Trophoblast cell (in vitro differentiated cells and primary cell): ENCODE data around the gene COL6A3.

ENCODE experiments used
- DNase-seq, 2 donors: peaks; one replicate each; pipeline ENCODE4 v3.0.0-alpha.2; 2016
- H2AFZ ChIP-seq: 2 replicates; pipeline ENCODE4 v1.6.1; 2013; ENCODE audit warnings: low read length, moderate library complexity, mild to moderate bottlenecking; ENCODE audit not compliant: insufficient read depth, poor library complexity
- H2AK5ac ChIP-seq: 2 replicates; pipeline ENCODE4 v1.6.1; 2013; ENCODE audit warnings: mild to moderate bottlenecking, low read length
- H2BK120ac ChIP-seq: 2 replicates; pipeline ENCODE4 v1.6.1; 2013; ENCODE audit warnings: low read length, mild to moderate bottlenecking, moderate library complexity; ENCODE audit not compliant: insufficient read depth, poor library complexity
- H2BK12ac ChIP-seq: 2 replicates; pipeline ENCODE4 v1.6.1; 2013; ENCODE audit warnings: mild to moderate bottlenecking, low read length, moderate library complexity
- H2BK5ac ChIP-seq: 2 replicates; pipeline ENCODE4 v1.6.1; 2013; ENCODE audit warnings: low read length, low read depth, moderate library complexity, mild to moderate bottlenecking; ENCODE audit not compliant: poor library complexity
- H3K14ac ChIP-seq: 2 replicates; pipeline ENCODE4 v1.6.1; 2013; ENCODE audit warnings: mild to moderate bottlenecking, low read length
- H3K18ac ChIP-seq: 2 replicates; pipeline ENCODE4 v1.6.1; 2013; ENCODE audit warnings: mild to moderate bottlenecking, low read length
- H3K23ac ChIP-seq: 2 replicates; pipeline ENCODE4 v1.6.1; 2013; ENCODE audit warnings: low read length
- H3K27ac ChIP-seq: 2 replicates; pipeline ENCODE4 v1.5.1; 2013; ENCODE audit warnings: low read depth, mild to moderate bottlenecking, inconsistent platforms, low read length, moderate library complexity
- H3K27me3 ChIP-seq: 2 replicates; pipeline ENCODE4 v1.6.1; 2013; ENCODE audit warnings: inconsistent platforms, mild to moderate bottlenecking, low read length, moderate library complexity; ENCODE audit not compliant: insufficient read depth
- H3K36me3 ChIP-seq, 2 experiments: 1 replicate in 1 of 2; 2 replicates in 1 of 2; pipeline ENCODE4 v1.6.1; 2013; ENCODE audit warnings: low read length in 2 of 2, mild to moderate bottlenecking in 2 of 2, moderate library complexity in 1 of 2; ENCODE audit not compliant: insufficient read depth in 2 of 2, control insufficient read depth in 1 of 2
- H3K4ac ChIP-seq: 2 replicates; pipeline ENCODE4 v1.6.1; 2013; ENCODE audit warnings: low read depth, mild to moderate bottlenecking, low read length, moderate library complexity
- H3K4me1 ChIP-seq, 2 experiments: 1 replicate in 1 of 2; 2 replicates in 1 of 2; pipeline ENCODE4 v1.6.1; 2013; ENCODE audit warnings: low read length in 2 of 2, mild to moderate bottlenecking in 2 of 2, moderate library complexity in 1 of 2; ENCODE audit not compliant: insufficient read depth in 2 of 2, control insufficient read depth in 1 of 2
- H3K4me2 ChIP-seq: 2 replicates; pipeline ENCODE4 v1.6.1; 2013; ENCODE audit warnings: inconsistent platforms, mild to moderate bottlenecking, low read length, moderate library complexity
- H3K4me3 ChIP-seq: 2 replicates; pipeline ENCODE4 v1.5.1; 2013; ENCODE audit warnings: mild to moderate bottlenecking, low read depth, low read length, inconsistent platforms
- H3K79me1 ChIP-seq: one replicate; pipeline ENCODE4 v1.6.1; 2013; ENCODE audit warnings: low read length
- H3K79me2 ChIP-seq: 2 replicates; pipeline ENCODE4 v1.6.1; 2013; ENCODE audit warnings: low read length, mild to moderate bottlenecking; ENCODE audit not compliant: control insufficient read depth, insufficient read depth, poor library complexity
- H3K9ac ChIP-seq: 2 replicates; pipeline ENCODE4 v1.6.1; 2013; ENCODE audit warnings: mild to moderate bottlenecking, low read length
- H3K9me3 ChIP-seq: 2 replicates; pipeline ENCODE4 v1.6.1; 2013; ENCODE audit warnings: low read depth, mild to moderate bottlenecking, control low read depth, inconsistent platforms, low read length; ENCODE audit not compliant: insufficient read depth
- H4K12ac ChIP-seq: 2 replicates; pipeline ENCODE4 v1.6.1; 2013; ENCODE audit warnings: low read depth, mild to moderate bottlenecking, low read length, moderate library complexity
- H4K8ac ChIP-seq: 2 replicates; pipeline ENCODE4 v1.6.1; 2013; ENCODE audit warnings: low read depth, mild to moderate bottlenecking, low read length, moderate library complexity
- H4K91ac ChIP-seq: one replicate; pipeline ENCODE4 v1.6.1; 2013; ENCODE audit warnings: low read depth, mild to moderate bottlenecking, low read length, moderate library complexity
- WGBS: extraction: QIAGEN DNeasy Blood & Tissue Kit; methylation state at CpG from one replicate; pipeline ENCODE4 v1.1.7; 2013; ENCODE audit warnings: missing lambda C conversion rate; ENCODE audit not compliant: insufficient read length, insufficient coverage; ENCODE audit errors: extremely low coverage; 5-methylcytosine and 5-hydroxymethylcytosine counted together

COL6A3 gene

GRCh38 chr2:237280939-237281338, 133.0 kb downstream of the COL6A3 start:
- Histone ChIP-seq H3K14ac (no peak overlapping the region), H3K9ac (no peak overlapping the region), H4K8ac (no peak overlapping the region), H2BK12ac (peak overlapping the region; percentile 27), H3K18ac (no peak overlapping the region), H2BK5ac (peak overlapping the region; percentile 17), H2AK5ac (no peak overlapping the region), H3K27ac (no peak overlapping the region), H2BK120ac (peak overlapping the region; percentile 15), H3K79me1 (peaks cover 22% of the 10 kb centered on the region), H3K79me2 (no peaks in the 10 kb centered on the region), H3K27me3 (no peaks in the 10 kb centered on the region), H3K4me3 (no peak overlapping the region), H3K36me3 (no peaks in the 10 kb centered on the region), H4K12ac (no peak overlapping the region), H3K9me3 (peaks cover 2% of the 10 kb centered on the region), H3K4me2 (no peak overlapping the region), H3K4ac (no peak overlapping the region), H3K23ac (no peak overlapping the region), H2AFZ (no peak overlapping the region), H3K4me1 (no peaks in the 10 kb centered on the region), H4K91ac (peak overlapping the region; percentile 77)
- DNase-seq: no peak
- WGBS: no CpG with 5 or more reads among the region's 8 CpGs

GRCh38 chr2:237280229-237280628, 133.7 kb downstream of the COL6A3 start:
- Histone ChIP-seq H3K4ac (no peak overlapping the region), H4K91ac (peak overlapping the region; percentile 87), H2BK12ac (peak overlapping the region; percentile 87), H3K79me2 (no peaks in the 10 kb centered on the region), H3K14ac (peak overlapping the region; percentile 68), H3K18ac (peak overlapping the region; percentile 61), H3K36me3 (no peaks in the 10 kb centered on the region), H3K79me1 (peaks cover 19% of the 10 kb centered on the region), H3K4me3 (no peak overlapping the region), H3K23ac (no peak overlapping the region), H3K4me1 (no peaks in the 10 kb centered on the region), H3K27ac (no peak overlapping the region), H3K27me3 (no peaks in the 10 kb centered on the region), H3K4me2 (no peak overlapping the region), H3K9ac (no peak overlapping the region), H4K12ac (no peak overlapping the region), H2BK5ac (peak overlapping the region; percentile 14), H2BK120ac (peak overlapping the region; percentile 85), H2AK5ac (no peak overlapping the region), H4K8ac (peak overlapping the region; percentile 61), H3K9me3 (peaks cover 2% of the 10 kb centered on the region), H2AFZ (no peak overlapping the region)
- 100% methylated on average over 1 of the region's 11 CpGs for WGBS
- DNase-seq: no peak

- Histone ChIP-seq H3K4me2 (no peak overlapping the region), H3K79me1 (peaks cover 19% of the 10 kb centered on the region), H3K27ac (no peak overlapping the region), H4K8ac (peak overlapping the region; percentile 13), H2BK12ac (peak overlapping the region; percentile 20), H2BK5ac (peak overlapping the region; percentile 41), H3K79me2 (no peaks in the 10 kb centered on the region), H4K12ac (no peak overlapping the region), H3K27me3 (no peaks in the 10 kb centered on the region), H3K23ac (no peak overlapping the region), H3K4ac (peak overlapping the region; percentile 14), H3K9me3 (peaks cover 2% of the 10 kb centered on the region), H3K14ac (peak overlapping the region; percentile 42), H2BK120ac (peak overlapping the region; percentile 66), H2AK5ac (peak overlapping the region; percentile 58), H4K91ac (peak overlapping the region; percentile 81), H3K4me1 (no peaks in the 10 kb centered on the region), H2AFZ (no peak overlapping the region), H3K18ac (peak overlapping the region; percentile 20), H3K36me3 (no peaks in the 10 kb centered on the region), H3K9ac (no peak overlapping the region), H3K4me3 (no peak overlapping the region)
- no peak for DNase-seq
- WGBS: no CpG with 5 or more reads among the region's 9 CpGs
Measured at GRCh38 chr2:237279012-237279768, 134.8 kb downstream of the COL6A3 start.

- H3K79me1 ChIP-seq: peaks cover 17% of the 10 kb centered on the region
- WGBS: no CpG with 5 or more reads among the region's 6 CpGs
- no peak for DNase-seq
- H3K27me3 ChIP-seq: no peaks in the 10 kb centered on the region
- H3K27ac ChIP-seq: peak overlapping the region; percentile 68
- H3K4me3 ChIP-seq: no peak overlapping the region
- peak overlapping the region; percentile 64 for H2BK120ac ChIP-seq
- no peak overlapping the region for H4K8ac ChIP-seq
- peak overlapping the region; percentile 78 for H4K91ac ChIP-seq
- no peak overlapping the region for H3K18ac ChIP-seq
- no peak overlapping the region for H3K23ac ChIP-seq
- H3K4me2 ChIP-seq: no peak overlapping the region
- no peak overlapping the region for H3K4ac ChIP-seq
- H2BK5ac ChIP-seq: peak overlapping the region; percentile 88
- H3K9me3 ChIP-seq: peaks cover 2% of the 10 kb centered on the region
- no peaks in the 10 kb centered on the region for H3K79me2 ChIP-seq
- H2AK5ac ChIP-seq: no peak overlapping the region
- no peak overlapping the region for H3K14ac ChIP-seq
- no peaks in the 10 kb centered on the region for H3K36me3 ChIP-seq
- no peak overlapping the region for H4K12ac ChIP-seq
- peak overlapping the region; percentile 23 for H2BK12ac ChIP-seq
- no peak overlapping the region for H3K9ac ChIP-seq
- no peak overlapping the region for H2AFZ ChIP-seq
- no peaks in the 10 kb centered on the region for H3K4me1 ChIP-seq
Measured at GRCh38 chr2:237278568-237278967, 135.4 kb downstream of the COL6A3 start.
